Endothelial cell of umbilical vein (primary cell): ENCODE results near the gene PRPF18.

Experiments used
- CTCF ChIP-seq, 2 donors: IDR thresholded peaks; 1 replicate in 1 of 2; 2 replicates in 1 of 2; pipeline ENCODE4 v1.5.1; 2011; ENCODE audit warnings: low read length in 2 of 2, mild to moderate bottlenecking in 2 of 2, moderate library complexity in 2 of 2, control low read depth in 1 of 2, inconsistent platforms in 1 of 2, low read depth in 1 of 2; ENCODE audit not compliant: insufficient read depth in 1 of 2; ENCODE audit errors: extremely low read depth in 1 of 2
- EZH2 ChIP-seq: IDR thresholded peaks from 2 replicates; pipeline ENCODE4 v1.6.1; 2012; ENCODE audit warnings: borderline replicate concordance, low read depth, mild to moderate bottlenecking, moderate library complexity, low read length, inconsistent platforms; ENCODE audit not compliant: severe bottlenecking
- FOS ChIP-seq: IDR thresholded peaks from 2 replicates; pipeline ENCODE4 v1.6.1; 2011; ENCODE audit warnings: mild to moderate bottlenecking, low read length, moderate library complexity, borderline replicate concordance; ENCODE audit not compliant: insufficient read depth
- MAX ChIP-seq: IDR thresholded peaks from 2 replicates; pipeline ENCODE4 v1.6.1; 2011; ENCODE audit not compliant: insufficient read depth, insufficient read length
- MYC ChIP-seq: IDR thresholded peaks from one replicate; pipeline ENCODE4 v1.6.1; 2011; ENCODE audit warnings: mild to moderate bottlenecking, low read depth, low read length
- POLR2A ChIP-seq: IDR thresholded peaks from 2 replicates; pipeline ENCODE4 v1.6.1; 2012; ENCODE audit warnings: low read depth, mild to moderate bottlenecking, control low read depth, low read length
- POLR2AphosphoS5 ChIP-seq: IDR thresholded peaks from 2 replicates; pipeline ENCODE4 v1.6.1; 2012; ENCODE audit warnings: low read depth, mild to moderate bottlenecking, control low read depth, low read length, moderate library complexity; ENCODE audit not compliant: insufficient read depth

DNA sequence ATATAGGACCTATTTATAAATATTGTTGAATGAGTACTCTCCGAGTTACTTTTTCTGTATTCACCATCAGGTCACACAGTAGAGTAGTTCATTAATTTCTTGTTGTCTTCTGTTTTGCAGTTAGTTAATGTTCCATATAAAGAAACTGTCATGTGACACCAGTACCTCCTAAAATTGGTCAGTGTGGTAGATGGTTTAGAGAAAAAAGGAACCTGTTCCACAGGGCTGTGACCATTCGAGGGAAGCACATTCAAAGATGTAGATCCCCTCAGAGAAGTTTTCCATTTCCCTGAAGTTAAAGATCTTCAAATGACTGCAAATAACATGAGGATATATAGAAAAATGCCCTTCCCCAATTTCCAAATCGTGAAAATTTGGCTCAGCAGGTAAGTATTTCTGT is 45.7 kb downstream of the PRPF18 start:
- TF ChIP-seq CTCF (IDR thresholded peaks at IDR 0.05; ENCODE audit: extremely low read depth in 1 of 2, insufficient read depth in 1 of 2, low read depth in 1 of 2, low read length in 2 of 2), result no peak
- no peak for TF ChIP-seq POLR2A
- TF ChIP-seq EZH2, result no peak
- no peak for TF ChIP-seq MYC
- TF ChIP-seq POLR2AphosphoS5, result no peak
- no peak for TF ChIP-seq MAX
- no peak for TF ChIP-seq FOS
